MM.1S (cell line): ENCODE results near the gene FHOD1.

Source experiments
- DNase-seq: peaks from one replicate; pipeline ENCODE4 v3.0.0-alpha.2; 2015
- H2AFZ ChIP-seq: fragments of 300-600 bp; sonication (generic); 2 replicates; pipeline ENCODE4 v1.6.0; 2016; ENCODE audit warnings: antibody characterized with exemption, low read length
- H3F3A ChIP-seq: fragments of 300-600 bp; sonication (generic); 2 replicates; pipeline ENCODE4 v1.6.1; 2016; ENCODE audit warnings: mild to moderate bottlenecking, antibody characterized with exemption, low read length, moderate library complexity, mixed read lengths; ENCODE audit not compliant: insufficient read depth
- H3K27ac ChIP-seq: fragments of 300-600 bp; sonication (generic); 2 replicates; pipeline ENCODE4 v1.5.1; 2016; ENCODE audit warnings: mild to moderate bottlenecking, low read length
- H3K27me3 ChIP-seq: fragments of 300-600 bp; sonication (generic); replicated peaks from 2 replicates; pipeline ENCODE4 v1.6.0; 2016; ENCODE audit warnings: low read length; ENCODE audit not compliant: insufficient read depth
- H3K36me3 ChIP-seq: fragments of 300-600 bp; sonication (generic); replicated peaks from 2 replicates; pipeline ENCODE4 v1.6.1; 2016; ENCODE audit warnings: mild to moderate bottlenecking, low read length, mixed read lengths; ENCODE audit not compliant: insufficient read depth
- H3K4me1 ChIP-seq: fragments of 300-600 bp; sonication (generic); 2 replicates; pipeline ENCODE4 v1.6.1; 2016; ENCODE audit warnings: low read length, mixed read lengths
- H3K4me2 ChIP-seq: fragments of 300-600 bp; sonication (generic); 2 replicates; pipeline ENCODE4 v1.6.0; 2016; ENCODE audit warnings: low read depth, low read length
- H3K4me3 ChIP-seq: fragments of 300-600 bp; sonication (generic); 2 replicates; pipeline ENCODE4 v1.5.1; 2016; ENCODE audit warnings: low read length, mixed read lengths
- H3K79me2 ChIP-seq: fragments of 300-600 bp; sonication (generic); 2 replicates; pipeline ENCODE4 v1.6.1; 2016; ENCODE audit warnings: mixed run types, low read length, mixed read lengths
- H3K9ac ChIP-seq: fragments of 300-600 bp; sonication (generic); 2 replicates; pipeline ENCODE4 v1.6.1; 2016; ENCODE audit warnings: low read length, mixed read lengths
- H3K9me2 ChIP-seq: fragments of 300-600 bp; sonication (generic); replicated peaks from 2 replicates; pipeline ENCODE4 v1.6.1; 2016; ENCODE audit warnings: mild to moderate bottlenecking, low read length, mixed read lengths; ENCODE audit not compliant: insufficient read depth
- H3K9me3 ChIP-seq: fragments of 300-600 bp; sonication (generic); replicated peaks from 2 replicates; pipeline ENCODE4 v1.6.1; 2016; ENCODE audit warnings: mild to moderate bottlenecking, low read length, mixed read lengths; ENCODE audit not compliant: insufficient read depth
- H4K20me1 ChIP-seq: fragments of 300-600 bp; sonication (generic); 2 replicates; pipeline ENCODE4 v1.6.1; 2016; ENCODE audit warnings: mild to moderate bottlenecking, low read length, moderate library complexity, mixed read lengths; ENCODE audit not compliant: insufficient read depth
- EZH2 ChIP-seq: fragments of 300-600 bp; sonication (generic); optimal IDR thresholded peaks from 2 replicates; pipeline ENCODE3; 2017; ENCODE audit warnings: low read depth, mild to moderate bottlenecking, antibody characterized with exemption, low read length, mixed read lengths
- EZH2phosphoT487 ChIP-seq: fragments of 300-600 bp; sonication (generic); IDR thresholded peaks from 2 replicates; pipeline ENCODE4 v1.6.1; 2018; ENCODE audit warnings: antibody characterized with exemption, low read length
- TF ChIP-seq, protein P1 (sequence below): fragments of 300-600 bp; sonication (generic); IDR thresholded peaks from 2 replicates; pipeline ENCODE4 v1.5.1; 2016; ENCODE audit warnings: antibody characterized with exemption, low read length, mixed read lengths

The FHOD1 gene

DNA sequence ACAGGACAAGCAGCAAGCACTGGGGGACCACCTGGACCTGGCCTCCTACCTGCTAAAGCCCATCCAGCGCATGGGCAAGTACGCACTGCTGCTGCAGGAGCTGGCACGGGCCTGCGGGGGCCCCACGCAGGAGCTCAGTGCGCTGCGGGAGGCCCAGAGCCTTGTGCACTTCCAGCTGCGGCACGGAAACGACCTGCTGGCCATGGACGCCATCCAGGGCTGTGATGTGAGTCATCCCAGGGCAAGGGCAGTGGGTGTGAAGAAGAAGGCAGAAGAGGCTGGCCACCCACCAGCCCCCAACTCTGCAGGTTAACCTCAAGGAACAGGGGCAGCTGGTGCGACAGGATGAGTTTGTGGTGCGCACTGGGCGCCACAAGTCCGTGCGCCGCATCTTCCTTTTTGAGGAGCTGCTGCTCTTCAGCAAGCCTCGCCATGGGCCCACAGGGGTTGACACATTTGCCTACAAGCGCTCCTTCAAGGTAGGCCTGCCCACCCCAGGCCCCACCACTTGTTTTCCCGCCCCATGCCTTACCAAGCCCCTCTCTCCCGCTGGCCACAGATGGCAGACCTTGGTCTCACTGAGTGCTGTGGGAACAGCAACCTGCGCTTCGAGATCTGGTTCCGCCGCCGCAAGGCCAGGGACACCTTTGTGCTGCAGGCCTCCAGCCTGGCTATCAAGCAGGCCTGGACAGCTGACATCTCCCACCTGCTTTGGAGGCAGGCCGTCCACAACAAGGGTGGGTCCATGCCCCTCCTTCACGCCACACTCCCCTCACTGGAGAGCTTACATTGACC lies 39.4 kb upstream of the FHOD1 start:
- Histone ChIP-seq H3K9me2 (no peaks in the 10 kb centered on the region), H3K79me2 (no peaks in the 10 kb centered on the region), H3K9me3 (no peaks in the 10 kb centered on the region), H3K4me2 (no peak overlapping the region), H4K20me1 (no peaks in the 10 kb centered on the region), H3K4me3 (no peak overlapping the region), H3F3A (no peaks in the 10 kb centered on the region), H2AFZ (no peak overlapping the region), H3K36me3 (no peaks in the 10 kb centered on the region), H3K9ac (no peak overlapping the region), H3K4me1 (no peaks in the 10 kb centered on the region), H3K27me3 (no peaks in the 10 kb centered on the region), H3K27ac (no peak overlapping the region)
- TF ChIP-seq, protein P1, sequence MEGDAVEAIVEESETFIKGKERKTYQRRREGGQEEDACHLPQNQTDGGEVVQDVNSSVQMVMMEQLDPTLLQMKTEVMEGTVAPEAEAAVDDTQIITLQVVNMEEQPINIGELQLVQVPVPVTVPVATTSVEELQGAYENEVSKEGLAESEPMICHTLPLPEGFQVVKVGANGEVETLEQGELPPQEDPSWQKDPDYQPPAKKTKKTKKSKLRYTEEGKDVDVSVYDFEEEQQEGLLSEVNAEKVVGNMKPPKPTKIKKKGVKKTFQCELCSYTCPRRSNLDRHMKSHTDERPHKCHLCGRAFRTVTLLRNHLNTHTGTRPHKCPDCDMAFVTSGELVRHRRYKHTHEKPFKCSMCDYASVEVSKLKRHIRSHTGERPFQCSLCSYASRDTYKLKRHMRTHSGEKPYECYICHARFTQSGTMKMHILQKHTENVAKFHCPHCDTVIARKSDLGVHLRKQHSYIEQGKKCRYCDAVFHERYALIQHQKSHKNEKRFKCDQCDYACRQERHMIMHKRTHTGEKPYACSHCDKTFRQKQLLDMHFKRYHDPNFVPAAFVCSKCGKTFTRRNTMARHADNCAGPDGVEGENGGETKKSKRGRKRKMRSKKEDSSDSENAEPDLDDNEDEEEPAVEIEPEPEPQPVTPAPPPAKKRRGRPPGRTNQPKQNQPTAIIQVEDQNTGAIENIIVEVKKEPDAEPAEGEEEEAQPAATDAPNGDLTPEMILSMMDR: no peak
- TF ChIP-seq EZH2phosphoT487 (no peak), EZH2 (no peak)
- DNase-seq: no peak

- no peak overlapping the region for H3K27ac ChIP-seq
- H3K27me3 ChIP-seq: no peaks in the 10 kb centered on the region
- no peak for TF ChIP-seq EZH2
- TF ChIP-seq, protein P1: peak; percentile 34
- no peak for DNase-seq
- H3K9me2 ChIP-seq: no peaks in the 10 kb centered on the region
- H3K4me3 ChIP-seq: no peak overlapping the region
- H3K36me3 ChIP-seq: no peaks in the 10 kb centered on the region
- no peaks in the 10 kb centered on the region for H3K79me2 ChIP-seq
- no peak overlapping the region for H3K9ac ChIP-seq
- no peaks in the 10 kb centered on the region for H3K9me3 ChIP-seq
- H3K4me2 ChIP-seq: no peak overlapping the region
- H4K20me1 ChIP-seq: no peaks in the 10 kb centered on the region
- H3K4me1 ChIP-seq: no peaks in the 10 kb centered on the region
- no peak overlapping the region for H2AFZ ChIP-seq
- H3F3A ChIP-seq: no peaks in the 10 kb centered on the region
Observed at GRCh38 chr16:67284699-67285646, 37.7 kb upstream of the FHOD1 start.

- H3F3A ChIP-seq: no peaks in the 10 kb centered on the region
- TF ChIP-seq, protein P1: no peak
- TF ChIP-seq EZH2phosphoT487: no peak
- no peak for TF ChIP-seq EZH2
- no peak for DNase-seq
- no peak overlapping the region for H3K4me3 ChIP-seq
- H2AFZ ChIP-seq: no peak overlapping the region
- no peak overlapping the region for H3K9ac ChIP-seq
- H3K27me3 ChIP-seq: no peaks in the 10 kb centered on the region
- H4K20me1 ChIP-seq: no peaks in the 10 kb centered on the region
- no peak overlapping the region for H3K27ac ChIP-seq
- peaks cover 5% of the 10 kb centered on the region; the same call in 1 of the 2 replicates for H3K4me1 ChIP-seq
- no peaks in the 10 kb centered on the region for H3K79me2 ChIP-seq
- no peak overlapping the region for H3K4me2 ChIP-seq
- H3K36me3 ChIP-seq: no peaks in the 10 kb centered on the region
- no peaks in the 10 kb centered on the region for H3K9me3 ChIP-seq
- H3K9me2 ChIP-seq: no peaks in the 10 kb centered on the region
Observed at GRCh38 chr16:67283826-67284555, 36.7 kb upstream of the FHOD1 start.
